Measurements from ENCODE around the gene SLC16A3.

DNA sequence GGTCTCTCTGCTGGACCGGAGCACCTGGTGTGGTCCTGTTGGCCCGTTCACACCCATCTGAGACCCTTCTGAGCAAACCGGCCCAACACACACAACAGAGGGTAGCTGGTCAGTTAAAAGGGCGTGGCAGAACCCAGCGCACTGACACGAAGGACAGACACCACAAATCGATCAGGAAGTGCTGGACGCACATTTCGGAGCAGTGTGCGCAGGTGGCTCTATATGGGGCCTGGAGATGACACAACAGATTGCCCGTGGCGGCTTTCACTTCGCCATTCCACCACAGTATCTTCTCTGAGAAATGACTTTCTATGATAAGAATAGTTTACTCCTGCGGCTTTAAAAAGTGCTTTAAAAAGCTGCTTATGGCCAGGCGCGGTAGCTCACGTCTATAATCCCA is 28.7 kb upstream of the SLC16A3 start:
- TF ChIP-seq HDAC2 (IDR thresholded peaks at IDR 0.05; ENCODE audit: borderline replicate concordance in 1 of 2, low read depth in 2 of 2, low read length in 2 of 2) (no peak), POLR2A (IDR thresholded peaks at IDR 0.05; ENCODE audit: control extremely low read depth in 1 of 2, low read depth in 2 of 2, low read length in 2 of 2) (no peak), CTCF (IDR thresholded peaks at IDR 0.05; ENCODE audit: control extremely low read depth in 1 of 3, insufficient read depth in 1 of 3, low read depth in 1 of 3, low read length in 3 of 3) (no peak), USF2 (IDR thresholded peaks at IDR 0.05; ENCODE audit: low read length) (no peak), CREB1 (IDR thresholded peaks at IDR 0.05) (no peak), TAF1 (IDR thresholded peaks at IDR 0.05; ENCODE audit: low read depth, low read length) (no peak), POLR2AphosphoS5 (IDR thresholded peaks at IDR 0.05; ENCODE audit: low read depth, low read length) (no peak)

Measured in H1 (cell line).